ENCODE results near the gene BOD1L1.

The BOD1L1 gene

DNA sequence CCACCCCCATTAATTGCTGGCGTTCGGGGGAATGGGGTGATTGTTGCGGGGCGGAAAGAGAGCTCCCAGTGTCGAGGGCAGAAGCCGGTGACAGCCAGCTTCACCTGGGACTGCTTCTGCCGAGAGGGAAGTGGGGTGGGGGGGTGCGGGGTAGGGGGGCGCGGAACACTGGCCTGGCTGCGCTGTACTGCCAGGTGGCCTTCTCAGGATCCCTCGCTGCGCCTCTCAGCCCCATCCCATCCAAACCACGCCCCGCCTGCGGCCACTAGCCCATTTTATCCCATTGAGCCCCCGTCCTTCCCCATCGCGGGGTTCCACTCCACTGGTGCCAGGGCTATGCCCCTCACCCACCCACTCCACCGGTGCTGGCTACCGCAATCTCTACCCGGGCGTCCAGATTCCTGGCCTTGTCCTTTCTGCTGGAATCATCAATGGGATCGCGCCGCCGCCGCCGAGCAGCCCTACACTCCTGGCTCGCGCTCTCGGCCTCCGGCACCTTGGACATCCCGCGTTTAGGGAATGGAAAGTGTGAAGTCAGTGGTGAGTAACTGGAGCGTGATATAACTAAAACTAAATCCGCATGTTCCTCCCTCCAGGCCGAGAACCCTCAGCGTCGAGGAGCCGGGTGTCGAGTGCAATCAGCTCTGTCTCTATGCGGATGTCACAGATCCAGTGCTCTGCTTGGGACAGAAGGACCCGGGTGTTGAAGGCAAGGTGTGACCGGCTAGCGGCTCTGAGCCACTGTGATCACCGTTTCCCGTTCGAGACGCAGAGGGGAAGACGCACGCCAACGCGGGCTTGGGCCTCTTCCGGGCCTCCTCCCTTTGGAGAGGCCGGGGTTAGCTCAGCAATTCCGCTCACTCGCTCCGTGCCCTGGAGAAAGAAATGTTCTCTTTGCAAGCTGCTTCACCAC lies 103.7 kb downstream of the BOD1L1 start:
- DNase-seq, result no peak

DNA sequence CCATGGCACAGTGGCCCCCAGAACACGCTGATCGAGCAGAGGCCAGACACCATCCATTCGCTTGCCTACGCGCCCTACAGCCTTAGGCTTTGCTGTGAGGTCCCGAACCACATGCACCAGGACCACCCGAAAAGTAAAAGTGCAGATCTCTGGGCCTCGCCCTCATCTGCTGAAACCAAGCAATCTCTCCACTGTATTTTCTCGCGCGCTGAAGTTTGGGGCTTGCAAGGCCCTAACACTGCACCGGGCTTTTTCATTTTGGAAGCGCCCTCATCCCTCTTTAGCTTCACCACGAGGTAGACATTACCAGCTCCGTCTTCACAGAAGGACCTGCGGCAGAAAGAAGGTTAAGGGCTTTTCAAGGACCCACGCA lies 104.4 kb downstream of the BOD1L1 start:
- no peak for DNase-seq

- DNase-seq, result peak; percentile 21
Measured at GRCh38 chr4:13522282-13523104, 105.0 kb downstream of the BOD1L1 start.

DNA sequence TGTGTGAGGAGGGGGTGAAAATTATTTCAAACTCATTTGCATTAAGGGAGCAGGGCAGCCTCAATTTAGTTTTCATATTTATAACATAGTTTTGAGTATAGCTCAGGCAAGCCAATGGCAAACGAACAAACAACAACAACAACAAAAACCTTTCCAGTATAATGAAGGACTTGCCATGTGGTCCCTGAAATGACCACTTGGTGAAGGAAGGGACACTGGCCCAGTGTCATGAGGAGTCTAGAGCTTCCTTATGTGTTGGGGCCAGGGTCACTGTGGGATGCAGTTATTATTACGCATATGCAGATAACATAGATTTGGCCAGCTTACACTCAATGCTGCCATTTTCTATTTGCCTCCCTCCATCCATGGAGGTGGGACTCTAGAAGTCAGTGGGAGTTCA lies 106.5 kb downstream of the BOD1L1 start:
- no peak for DNase-seq

Measured in GF-D8 (cell line).